SU-DHL-6 (cell line): ENCODE results near the gene ERAP2.

ENCODE experiments used
- H2AFZ ChIP-seq: fragments of 200-600 bp; sonication (generic); 2 replicates; pipeline ENCODE4 v1.6.1; 2014; ENCODE audit warnings: low read depth, mild to moderate bottlenecking, moderate library complexity, mixed read lengths, antibody characterized with exemption, low read length; ENCODE audit not compliant: severe bottlenecking
- H3F3A ChIP-seq: fragments of 200-600 bp; shearing (Covaris generic); 2 replicates; pipeline ENCODE4 v1.6.0; 2016; ENCODE audit warnings: antibody characterized with exemption, mild to moderate bottlenecking; ENCODE audit not compliant: insufficient read depth
- H3K27ac ChIP-seq: fragments of 200-600 bp; sonication (generic); 2 replicates; pipeline ENCODE4 v1.5.1; 2016; ENCODE audit warnings: low read depth, mild to moderate bottlenecking, low read length, moderate library complexity, mixed read lengths
- H3K27me3 ChIP-seq: fragments of 200-600 bp; sonication (generic), shearing (Covaris generic); 2 replicates; pipeline ENCODE4 v1.6.0; 2014; ENCODE audit warnings: mild to moderate bottlenecking, low read length
- H3K36me3 ChIP-seq: fragments of 200-600 bp; sonication (generic); 2 replicates; pipeline ENCODE4 v1.6.1; 2014; ENCODE audit warnings: mild to moderate bottlenecking, low read length, mixed read lengths
- H3K4me2 ChIP-seq: fragments of 300-600, 200-600 bp; shearing (Covaris generic), sonication (generic); 2 replicates; pipeline ENCODE4 v1.6.0; 2014; ENCODE audit warnings: low read length, low read depth, mild to moderate bottlenecking; ENCODE audit not compliant: poor library complexity, severe bottlenecking
- H3K4me3 ChIP-seq: fragments of 200-600 bp; sonication (generic); 2 replicates; pipeline ENCODE4 v1.5.1; 2014; ENCODE audit warnings: antibody characterized with exemption, low read length, mild to moderate bottlenecking, mixed read lengths; ENCODE audit not compliant: insufficient read depth, poor library complexity, severe bottlenecking
- H3K79me2 ChIP-seq: fragments of 200-600 bp; sonication (generic); 2 replicates; pipeline ENCODE4 v1.6.1; 2014; ENCODE audit warnings: mild to moderate bottlenecking, low read length, moderate library complexity; ENCODE audit not compliant: insufficient read depth
- H3K9ac ChIP-seq: fragments of 200-600 bp; sonication (generic); 2 replicates; pipeline ENCODE4 v1.7.0; 2014; ENCODE audit warnings: mild to moderate bottlenecking, low read length
- H3K9me2 ChIP-seq: fragments of 200-600 bp; sonication (generic); replicated peaks from 2 replicates; pipeline ENCODE4 v1.6.1; 2014; ENCODE audit warnings: low read length; ENCODE audit not compliant: insufficient read depth
- H3K9me3 ChIP-seq: fragments of 200-600 bp; sonication (generic); 2 replicates; pipeline ENCODE4 v1.6.1; 2014; ENCODE audit warnings: low read length, mixed read lengths; ENCODE audit not compliant: insufficient read depth
- H4K20me1 ChIP-seq: fragments of 200-600 bp; sonication (generic); 2 replicates; pipeline ENCODE4 v1.6.1; 2014; ENCODE audit warnings: low read depth, mild to moderate bottlenecking, antibody characterized with exemption, low read length, moderate library complexity, mixed read lengths
- EZH2phosphoT487 ChIP-seq: fragments of 200-600 bp; sonication (generic), shearing (Covaris generic); conservative IDR thresholded peaks from 2 replicates; pipeline ENCODE4 v1.6.1; 2018; ENCODE audit warnings: mild to moderate bottlenecking, antibody characterized with exemption, low read length, moderate library complexity, mixed read lengths
- TF ChIP-seq, protein P1 (sequence below): fragments of 200-600 bp; sonication (generic); IDR thresholded peaks from one replicate; pipeline ENCODE4 v1.5.1; 2017; ENCODE audit warnings: antibody characterized with exemption, mild to moderate bottlenecking, low read length, moderate library complexity; ENCODE audit not compliant: insufficient read depth, poor library complexity, severe bottlenecking

Gene ERAP2

DNA sequence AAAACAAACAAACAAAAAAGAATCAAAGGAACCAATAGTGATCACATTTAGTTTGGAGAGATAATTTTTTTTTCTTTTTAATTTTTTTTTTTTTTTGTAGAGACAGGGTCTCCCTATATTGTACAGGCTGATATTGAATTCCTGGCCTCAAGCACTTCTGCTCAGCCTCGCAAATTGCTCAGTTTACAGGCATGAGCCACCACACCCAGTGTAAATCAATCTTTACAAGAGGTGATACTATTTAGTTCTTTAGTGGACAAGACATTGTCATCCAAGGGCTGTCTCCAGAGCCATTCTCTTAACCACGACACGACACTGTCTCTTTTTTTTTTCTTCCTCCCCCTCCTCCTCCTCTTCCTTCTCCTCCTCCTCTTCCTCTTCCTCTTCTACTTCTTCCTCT is 29.6 kb downstream of the ERAP2 start:
- no peaks in the 10 kb centered on the region for H3K9me2 ChIP-seq
- no peak overlapping the region for H2AFZ ChIP-seq
- no peak overlapping the region for H3K9ac ChIP-seq
- no peak overlapping the region for H3K4me2 ChIP-seq
- H3F3A ChIP-seq = no peaks in the 10 kb centered on the region; the same call in 1 of the 2 replicates
- H3K27ac ChIP-seq = no peak overlapping the region
- no peaks in the 10 kb centered on the region for H3K79me2 ChIP-seq
- no peaks in the 10 kb centered on the region for H3K9me3 ChIP-seq
- no peak for TF ChIP-seq EZH2phosphoT487
- TF ChIP-seq, protein P1, sequence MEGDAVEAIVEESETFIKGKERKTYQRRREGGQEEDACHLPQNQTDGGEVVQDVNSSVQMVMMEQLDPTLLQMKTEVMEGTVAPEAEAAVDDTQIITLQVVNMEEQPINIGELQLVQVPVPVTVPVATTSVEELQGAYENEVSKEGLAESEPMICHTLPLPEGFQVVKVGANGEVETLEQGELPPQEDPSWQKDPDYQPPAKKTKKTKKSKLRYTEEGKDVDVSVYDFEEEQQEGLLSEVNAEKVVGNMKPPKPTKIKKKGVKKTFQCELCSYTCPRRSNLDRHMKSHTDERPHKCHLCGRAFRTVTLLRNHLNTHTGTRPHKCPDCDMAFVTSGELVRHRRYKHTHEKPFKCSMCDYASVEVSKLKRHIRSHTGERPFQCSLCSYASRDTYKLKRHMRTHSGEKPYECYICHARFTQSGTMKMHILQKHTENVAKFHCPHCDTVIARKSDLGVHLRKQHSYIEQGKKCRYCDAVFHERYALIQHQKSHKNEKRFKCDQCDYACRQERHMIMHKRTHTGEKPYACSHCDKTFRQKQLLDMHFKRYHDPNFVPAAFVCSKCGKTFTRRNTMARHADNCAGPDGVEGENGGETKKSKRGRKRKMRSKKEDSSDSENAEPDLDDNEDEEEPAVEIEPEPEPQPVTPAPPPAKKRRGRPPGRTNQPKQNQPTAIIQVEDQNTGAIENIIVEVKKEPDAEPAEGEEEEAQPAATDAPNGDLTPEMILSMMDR = no peak
- H3K36me3 ChIP-seq = peaks cover 14% of the 10 kb centered on the region
- H3K27me3 ChIP-seq = no peaks in the 10 kb centered on the region
- no peaks in the 10 kb centered on the region for H4K20me1 ChIP-seq
- H3K4me3 ChIP-seq = no peak overlapping the region

DNA sequence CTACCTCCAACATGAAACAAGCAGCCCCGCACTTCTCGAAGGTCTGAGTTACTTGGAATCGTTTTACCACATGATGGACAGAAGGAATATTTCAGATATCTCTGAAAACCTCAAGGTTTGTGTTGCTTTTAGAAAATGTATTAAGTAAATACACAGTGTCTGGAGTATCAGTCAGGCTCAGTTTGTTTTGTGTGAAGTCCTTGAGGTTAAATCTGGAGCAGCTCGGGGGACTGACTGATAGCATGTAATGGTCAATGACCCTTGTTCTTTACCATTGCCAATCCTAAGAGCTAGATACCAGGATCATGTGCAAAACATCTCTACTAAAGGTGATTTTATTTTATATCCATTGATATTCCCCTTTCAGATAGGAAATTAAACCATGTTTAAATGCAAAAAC is 32.7 kb downstream of the ERAP2 start:
- no peaks in the 10 kb centered on the region for H3K27me3 ChIP-seq
- no peaks in the 10 kb centered on the region; the same call in 1 of the 2 replicates for H3F3A ChIP-seq
- no peaks in the 10 kb centered on the region for H3K79me2 ChIP-seq
- no peak overlapping the region for H3K9ac ChIP-seq
- no peak overlapping the region for H3K4me3 ChIP-seq
- no peak overlapping the region for H3K4me2 ChIP-seq
- no peak overlapping the region for H2AFZ ChIP-seq
- no peaks in the 10 kb centered on the region for H3K9me3 ChIP-seq
- TF ChIP-seq, protein P1 = no peak
- no peak for TF ChIP-seq EZH2phosphoT487
- no peak overlapping the region for H3K27ac ChIP-seq
- H3K36me3 ChIP-seq = peaks cover 5% of the 10 kb centered on the region; the same call in 1 of the 2 replicates
- no peaks in the 10 kb centered on the region for H4K20me1 ChIP-seq
- H3K9me2 ChIP-seq = no peaks in the 10 kb centered on the region

DNA sequence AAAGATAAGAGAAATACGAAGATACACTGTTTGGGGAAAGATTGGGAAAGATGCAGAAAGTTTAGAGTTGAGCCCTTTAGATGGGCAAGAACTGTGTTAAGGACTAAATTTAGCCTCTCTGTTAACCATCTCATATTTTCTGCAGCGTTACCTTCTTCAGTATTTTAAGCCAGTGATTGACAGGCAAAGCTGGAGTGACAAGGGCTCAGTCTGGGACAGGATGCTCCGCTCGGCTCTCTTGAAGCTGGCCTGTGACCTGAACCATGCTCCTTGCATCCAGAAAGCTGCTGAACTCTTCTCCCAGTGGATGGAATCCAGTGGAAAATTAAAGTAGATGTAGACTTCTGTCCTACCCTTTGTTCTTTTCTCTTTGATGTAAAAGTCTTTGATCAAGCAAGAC is 33.1 kb downstream of the ERAP2 start:
- no peaks in the 10 kb centered on the region for H3K79me2 ChIP-seq

More for the DNA sequence above, 33.1 kb downstream of the ERAP2 start:
- Histone ChIP-seq H3K9me2 (no peaks in the 10 kb centered on the region), H3K9me3 (no peaks in the 10 kb centered on the region), H3K27ac (no peak overlapping the region), H4K20me1 (no peaks in the 10 kb centered on the region), H3K4me3 (no peak overlapping the region), H3F3A (no peaks in the 10 kb centered on the region; the same call in 1 of the 2 replicates), H3K9ac (no peak overlapping the region), H3K36me3 (peaks cover 5% of the 10 kb centered on the region; the same call in 1 of the 2 replicates), H3K27me3 (no peaks in the 10 kb centered on the region), H2AFZ (no peak overlapping the region), H3K4me2 (no peak overlapping the region)
- TF ChIP-seq, protein P1 = no peak
- TF ChIP-seq EZH2phosphoT487 = no peak
